ENCODE results near the gene HLA-DPA1. TPM values are rescaled to one million over a fixed set of nuclear protein-coding genes. Genes with fewer than 3 reads are reported as not detected.
A peak's percentile ranks its signal among the peaks of the same experiment; 100 is the strongest.

HLA-DPA1 gene
- total RNA-seq, 3 donors from 2014 or later: 46.6 to 62.0 (median 49.9) TPM

DNA sequence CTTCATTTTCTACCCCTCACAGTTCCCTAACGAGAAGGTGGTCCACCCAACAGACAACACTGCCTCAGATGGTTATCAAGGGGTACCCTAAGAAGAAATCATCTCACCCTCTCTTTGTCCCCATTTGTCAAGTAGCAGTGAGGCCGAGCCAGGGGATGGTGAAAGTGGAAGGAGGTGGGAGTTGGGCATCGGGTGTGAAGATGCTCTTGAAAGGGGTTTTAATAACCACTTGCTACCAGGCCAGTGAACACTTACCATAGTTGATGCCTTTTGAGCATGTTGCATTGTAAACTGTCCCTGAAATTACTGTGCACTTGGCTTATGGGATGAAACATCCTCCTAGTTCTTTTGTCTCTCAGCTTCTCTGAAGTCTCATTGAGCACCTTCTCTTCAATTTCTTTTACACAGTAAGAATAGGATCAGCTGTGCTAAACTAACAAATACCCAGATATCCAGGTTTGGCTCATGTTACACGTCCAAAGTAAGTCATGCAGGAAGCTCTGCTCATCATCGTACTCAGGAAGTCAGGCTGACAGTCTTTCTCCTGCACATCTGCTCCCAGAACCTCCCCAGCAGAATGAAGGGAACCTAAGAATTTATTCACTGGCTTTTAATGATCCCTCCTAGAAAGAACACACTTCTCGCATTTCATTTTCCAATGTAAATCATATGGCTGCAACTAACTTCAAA is 15.6 kb upstream of the HLA-DPA1 start:
- no peaks in the 10 kb centered on the region for H3K36me3 ChIP-seq (ENCODE audit: low read depth)
- intact Hi-C loops (cut with DNase I, micrococcal nuclease): no loop called here
- ATAC-seq (no peak), DNase-seq (no peak)
- no peak overlapping the region for H3K4me3 ChIP-seq
- no peaks in the 10 kb centered on the region for H3K9me3 ChIP-seq
- no peaks in the 10 kb centered on the region for H3K4me1 ChIP-seq (ENCODE audit: low read depth)
- TF ChIP-seq, protein P1, sequence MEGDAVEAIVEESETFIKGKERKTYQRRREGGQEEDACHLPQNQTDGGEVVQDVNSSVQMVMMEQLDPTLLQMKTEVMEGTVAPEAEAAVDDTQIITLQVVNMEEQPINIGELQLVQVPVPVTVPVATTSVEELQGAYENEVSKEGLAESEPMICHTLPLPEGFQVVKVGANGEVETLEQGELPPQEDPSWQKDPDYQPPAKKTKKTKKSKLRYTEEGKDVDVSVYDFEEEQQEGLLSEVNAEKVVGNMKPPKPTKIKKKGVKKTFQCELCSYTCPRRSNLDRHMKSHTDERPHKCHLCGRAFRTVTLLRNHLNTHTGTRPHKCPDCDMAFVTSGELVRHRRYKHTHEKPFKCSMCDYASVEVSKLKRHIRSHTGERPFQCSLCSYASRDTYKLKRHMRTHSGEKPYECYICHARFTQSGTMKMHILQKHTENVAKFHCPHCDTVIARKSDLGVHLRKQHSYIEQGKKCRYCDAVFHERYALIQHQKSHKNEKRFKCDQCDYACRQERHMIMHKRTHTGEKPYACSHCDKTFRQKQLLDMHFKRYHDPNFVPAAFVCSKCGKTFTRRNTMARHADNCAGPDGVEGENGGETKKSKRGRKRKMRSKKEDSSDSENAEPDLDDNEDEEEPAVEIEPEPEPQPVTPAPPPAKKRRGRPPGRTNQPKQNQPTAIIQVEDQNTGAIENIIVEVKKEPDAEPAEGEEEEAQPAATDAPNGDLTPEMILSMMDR (IDR thresholded peaks at IDR 0.05): no peak

DNA sequence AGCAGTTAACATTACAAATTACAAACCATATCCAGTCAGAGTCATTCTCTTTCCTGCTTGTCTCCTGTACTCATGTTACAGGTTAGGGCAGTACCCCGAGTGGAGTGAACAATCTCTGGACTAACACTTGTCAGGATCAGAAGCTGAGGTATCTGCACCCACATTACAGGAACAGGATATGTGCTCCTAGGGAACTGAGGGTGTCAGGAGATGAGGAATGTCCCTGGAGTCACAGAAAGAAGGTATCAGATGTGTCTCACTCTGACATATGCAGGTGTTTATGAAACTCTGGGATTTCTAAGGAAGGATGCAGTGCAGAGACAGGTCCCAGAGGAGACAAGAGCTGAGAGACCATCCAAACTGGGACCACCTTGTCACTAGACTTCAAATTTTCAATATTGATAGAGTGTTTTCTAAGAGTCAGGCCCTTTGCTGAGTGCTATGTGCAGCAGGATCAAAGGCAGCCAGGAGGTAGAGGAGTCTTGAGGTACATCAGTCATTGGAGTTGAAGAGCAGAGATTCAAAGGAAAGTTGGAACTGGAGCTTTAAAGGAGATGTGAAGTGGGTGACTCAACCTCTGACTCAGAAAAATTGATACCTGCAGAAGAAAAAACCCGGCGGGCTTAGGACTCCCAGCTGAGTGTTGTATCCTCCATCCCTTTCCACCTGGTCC is 14.9 kb upstream of the HLA-DPA1 start:
- Histone ChIP-seq H3K4me3 (no peak overlapping the region), H3K9me3 (no peaks in the 10 kb centered on the region), H3K4me1 (ENCODE audit: low read depth) (no peaks in the 10 kb centered on the region), H3K36me3 (ENCODE audit: low read depth) (no peaks in the 10 kb centered on the region)
- ATAC-seq: no peak
- TF ChIP-seq, protein P1 (IDR thresholded peaks at IDR 0.05): no peak
- DNase-seq: no peak
- intact Hi-C loops (cut with DNase I, micrococcal nuclease): no loop called here

DNA sequence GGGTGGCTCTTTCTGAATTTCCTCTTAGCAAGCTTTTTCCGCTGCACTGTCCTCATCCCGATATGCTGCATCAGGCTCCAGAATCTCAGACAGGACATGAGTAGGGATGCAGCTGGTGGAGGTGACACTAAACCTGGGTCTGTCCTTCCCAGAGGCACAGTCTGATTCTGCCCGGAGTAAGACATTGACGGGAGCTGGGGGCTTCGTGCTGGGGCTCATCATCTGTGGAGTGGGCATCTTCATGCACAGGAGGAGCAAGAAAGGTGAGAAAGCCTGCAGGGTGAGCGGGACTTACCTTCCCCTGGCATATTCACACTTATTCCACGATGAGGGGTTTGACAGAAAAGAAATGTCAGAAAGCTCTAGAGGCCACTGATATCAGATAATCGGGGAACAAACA is 12.2 kb upstream of the HLA-DPA1 start:
- TF ChIP-seq, protein P1 (IDR thresholded peaks at IDR 0.05): no peak
- ATAC-seq (no peak), DNase-seq (no peak)
- Histone ChIP-seq H3K4me1 (ENCODE audit: low read depth) (no peaks in the 10 kb centered on the region), H3K36me3 (ENCODE audit: low read depth) (no peaks in the 10 kb centered on the region), H3K9me3 (no peaks in the 10 kb centered on the region), H3K4me3 (no peak overlapping the region)
- intact Hi-C loops (cut with DNase I, micrococcal nuclease): no loop called here

DNA sequence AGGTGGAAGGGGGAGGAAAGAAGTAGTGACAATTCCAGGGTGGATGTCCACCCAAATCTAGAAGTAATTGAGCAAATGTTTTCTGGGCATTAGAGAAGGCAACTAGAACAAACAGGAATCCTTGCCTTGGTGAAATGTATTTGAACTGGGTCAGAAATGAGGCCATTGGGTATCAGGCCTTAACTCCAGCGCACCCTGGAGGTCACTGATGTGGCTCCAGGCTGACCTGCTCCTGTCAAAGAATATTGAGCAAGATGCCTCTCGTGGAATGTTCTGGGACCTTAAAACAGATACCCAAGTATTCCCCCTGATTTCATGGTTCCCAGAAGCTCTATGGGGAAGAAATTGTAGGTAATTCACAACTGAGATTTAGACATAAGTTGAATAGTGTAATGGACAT is 9.3 kb upstream of the HLA-DPA1 start:
- H3K4me1 ChIP-seq (ENCODE audit: low read depth): no peaks in the 10 kb centered on the region
- H3K36me3 ChIP-seq (ENCODE audit: low read depth): no peaks in the 10 kb centered on the region
- TF ChIP-seq, protein P1 (IDR thresholded peaks at IDR 0.05): no peak
- H3K9me3 ChIP-seq: no peaks in the 10 kb centered on the region
- peak; percentile 44 for ATAC-seq
- intact Hi-C loops (cut with DNase I, micrococcal nuclease): no loop called here
- H3K4me3 ChIP-seq: no peak overlapping the region
- no peak for DNase-seq

DNA sequence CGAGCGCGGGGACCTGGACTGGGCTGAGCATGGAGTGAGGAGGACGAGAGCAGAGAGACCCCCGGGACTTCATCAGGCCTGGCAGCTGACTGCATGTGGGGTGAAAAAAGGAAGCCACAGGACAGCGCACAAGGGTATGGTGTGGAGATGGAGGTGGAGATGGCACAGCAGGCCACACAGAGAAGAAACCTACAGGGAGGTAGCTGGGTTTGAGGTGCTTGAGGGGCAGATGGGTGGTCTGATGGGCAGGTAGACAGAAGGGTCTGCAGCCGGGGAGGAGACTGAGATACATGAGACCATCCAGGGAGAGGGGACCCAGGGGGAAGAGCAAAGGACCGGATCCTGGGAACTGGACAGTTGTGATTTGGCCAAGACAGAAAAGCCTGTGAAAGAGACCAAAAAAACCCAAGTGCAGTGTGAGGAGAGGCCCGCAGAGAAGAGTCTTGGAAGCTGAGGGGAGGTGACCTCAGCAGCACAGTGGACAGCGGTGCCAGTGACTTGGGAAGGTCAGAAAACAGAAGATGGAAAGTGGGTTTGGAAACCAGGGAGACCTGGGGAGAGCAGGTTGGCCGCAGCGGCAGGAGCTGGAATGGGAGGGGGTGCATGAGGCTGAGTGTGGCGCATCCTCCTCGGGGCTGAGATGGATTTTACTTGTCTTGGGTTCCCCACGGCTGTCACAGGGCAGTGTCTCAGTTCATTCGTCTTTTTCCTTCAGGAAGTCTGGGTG is 7.8 kb upstream of the HLA-DPA1 start:
- no peak overlapping the region for H3K4me3 ChIP-seq
- no peaks in the 10 kb centered on the region for H3K4me1 ChIP-seq (ENCODE audit: low read depth)
- TF ChIP-seq, protein P1 (IDR thresholded peaks at IDR 0.05): no peak
- ATAC-seq (no peak), DNase-seq (no peak)
- H3K9me3 ChIP-seq: no peaks in the 10 kb centered on the region
- H3K36me3 ChIP-seq (ENCODE audit: low read depth): no peaks in the 10 kb centered on the region
- intact Hi-C loops (cut with DNase I, micrococcal nuclease): no loop called here

Measured in mucosa of descending colon (tissue), 3 donors.